Hindlimb muscle (tissue), 1 donor: ENCODE measurements around the gene GLIPR1. TPM values are rescaled to one million over a fixed set of nuclear protein-coding genes. Genes with fewer than 3 reads are reported as not detected.
A peak's percentile ranks its signal among the peaks of the same experiment; 100 is the strongest.
"Not testable (repeated sequence)": the region's sequence is repeated elsewhere in the genome, so short reads cannot be mapped to it uniquely, and the experiment has no call there.

ENCODE experiments used
- DNase-seq: peaks from one replicate; pipeline ENCODE4 v3.0.0-alpha.2; 2013
- polyA plus RNA-seq: library from polyadenylated mRNA; unstranded; fragments of 120-200 nt; gene quantifications from one replicate; pipeline ENCODE4 v1.2.1, GENCODE V29; 2013; ENCODE audit not compliant: insufficient read length

GLIPR1 gene
- 10.1 TPM for polyA plus RNA-seq

GRCh38 chr12:75480469-75480949 is at the start of gene GLIPR1:
Gene GLIPR1 (plus strand): TSS chr12:75480755. CDS start chr12:75480881, 126 bp downstream.
- DNase-seq = peak; percentile 73

- no peak for DNase-seq
Observed at GRCh38 chr12:75432924-75433323, 47.6 kb upstream of the GLIPR1 start.

DNA sequence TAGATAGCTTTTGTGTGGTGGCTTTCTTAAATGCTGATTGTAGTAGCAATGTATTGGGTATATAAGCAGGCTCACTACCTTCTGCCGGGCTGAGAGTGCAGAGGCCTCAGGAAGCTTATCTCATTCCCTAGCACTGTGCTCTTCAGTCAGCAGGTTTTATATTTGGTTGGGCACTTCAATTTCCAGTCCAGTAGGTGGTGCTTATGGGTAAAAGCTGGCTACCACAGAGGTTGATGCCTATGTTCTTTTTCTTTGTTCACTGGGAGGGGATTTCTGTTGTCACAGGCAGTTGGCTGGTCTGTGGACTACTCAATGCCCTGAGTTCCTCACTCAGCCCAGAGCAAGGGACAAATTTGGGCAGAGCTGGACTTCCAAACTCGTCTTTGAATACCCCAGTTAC is 43.0 kb upstream of the GLIPR1 start:
- DNase-seq = no peak

DNA sequence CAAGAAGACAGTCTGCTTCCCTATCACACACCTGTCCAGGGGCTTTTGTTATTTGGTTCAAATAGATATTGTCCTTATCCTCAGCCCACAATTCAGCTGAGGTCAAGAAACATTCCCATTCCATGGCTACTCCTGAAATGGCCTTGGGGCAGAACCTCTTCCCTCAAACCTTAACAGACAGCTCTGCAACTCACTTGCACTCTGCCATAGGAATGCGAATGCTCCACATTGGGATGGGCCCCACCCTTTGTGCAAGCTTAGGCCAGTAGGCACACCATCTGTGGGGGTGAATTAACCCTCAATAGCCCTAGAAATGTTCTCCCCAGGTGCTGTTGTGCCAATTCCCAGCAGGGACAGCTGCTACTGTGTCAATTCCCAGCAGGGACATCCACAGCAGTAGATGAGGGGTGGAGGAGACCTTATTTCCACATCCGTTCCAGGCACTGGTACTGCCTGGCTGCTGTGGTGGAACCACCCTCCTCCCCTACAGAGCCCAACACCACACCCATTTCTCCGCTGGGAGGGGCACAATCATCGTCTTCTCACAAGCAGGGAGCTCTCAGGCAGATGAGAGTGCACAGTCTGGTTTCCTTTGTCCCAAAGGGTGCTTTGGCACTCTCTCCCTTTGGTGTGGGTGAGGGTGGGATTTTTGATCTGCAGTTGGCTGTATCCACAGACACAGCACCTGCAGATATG is 42.3 kb upstream of the GLIPR1 start:
- DNase-seq = no peak

- no peak for DNase-seq
Observed at GRCh38 chr12:75439048-75439447, 41.5 kb upstream of the GLIPR1 start.

GRCh38 chr12:75439930-75440329 is 40.6 kb upstream of the GLIPR1 start:
- DNase-seq = no peak

DNA sequence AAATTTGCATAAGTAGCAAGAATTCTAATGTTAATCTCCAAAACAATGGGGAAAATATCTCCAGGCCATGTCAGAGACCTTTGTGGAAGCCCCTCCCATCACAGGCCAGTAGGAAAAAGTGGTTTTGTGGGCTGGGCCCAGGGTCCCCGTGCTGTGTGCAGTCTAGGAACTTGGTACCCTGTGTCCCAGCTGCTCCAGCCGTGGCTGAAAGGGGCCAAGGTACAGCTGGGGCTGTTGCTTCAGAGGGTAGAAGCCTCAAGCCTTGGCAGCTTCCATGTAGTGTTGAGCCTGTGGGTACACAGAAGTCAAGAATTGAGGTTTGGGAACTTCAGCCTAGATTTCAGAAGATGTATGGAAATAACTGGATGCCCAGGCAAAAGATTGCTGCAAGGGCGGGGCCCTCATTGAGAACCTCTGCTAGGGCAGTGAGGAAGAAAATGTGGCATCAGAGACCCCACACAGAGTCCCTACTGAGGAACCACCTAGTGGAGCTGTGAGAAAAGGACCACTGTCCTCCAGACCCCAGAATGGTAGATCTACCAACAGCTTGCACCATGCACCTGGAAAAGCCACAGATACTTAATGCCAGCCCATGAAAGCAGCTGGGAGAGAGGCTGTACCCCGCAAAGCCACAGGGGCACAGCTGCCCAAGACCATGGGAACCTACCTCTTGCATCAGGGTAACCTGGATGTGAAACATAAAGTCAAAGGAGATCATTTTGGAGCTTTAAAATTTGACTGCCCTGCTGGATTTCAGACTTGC is 38.7 kb upstream of the GLIPR1 start:
- not testable (repeated sequence) for DNase-seq

DNA sequence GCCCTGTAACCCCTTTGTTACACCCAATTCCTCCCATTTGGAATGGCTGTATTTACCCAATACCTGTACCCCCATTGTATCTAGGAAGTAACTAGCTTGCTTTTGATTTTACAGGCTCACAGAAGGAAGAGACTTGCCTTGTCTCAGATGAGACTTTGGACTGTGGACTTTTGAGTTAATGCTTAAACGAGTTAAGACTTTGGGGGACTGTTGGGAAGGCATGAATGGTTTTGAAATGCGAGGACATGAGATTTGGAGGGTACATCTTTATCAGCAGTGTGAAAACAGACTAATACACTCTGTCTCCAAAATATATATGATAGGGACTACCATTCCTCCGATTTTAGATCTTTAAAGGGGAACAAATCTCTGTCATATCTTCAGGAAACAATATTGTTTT is 38.1 kb upstream of the GLIPR1 start:
- not testable (repeated sequence) for DNase-seq

GRCh38 chr12:75443709-75444108 is 36.8 kb upstream of the GLIPR1 start:
- no peak for DNase-seq

- no peak for DNase-seq
Observed at GRCh38 chr12:75444429-75445136, 36.0 kb upstream of the GLIPR1 start.

- DNase-seq = not testable (repeated sequence)
Observed at GRCh38 chr12:75445137-75445507, 35.4 kb upstream of the GLIPR1 start.

DNA sequence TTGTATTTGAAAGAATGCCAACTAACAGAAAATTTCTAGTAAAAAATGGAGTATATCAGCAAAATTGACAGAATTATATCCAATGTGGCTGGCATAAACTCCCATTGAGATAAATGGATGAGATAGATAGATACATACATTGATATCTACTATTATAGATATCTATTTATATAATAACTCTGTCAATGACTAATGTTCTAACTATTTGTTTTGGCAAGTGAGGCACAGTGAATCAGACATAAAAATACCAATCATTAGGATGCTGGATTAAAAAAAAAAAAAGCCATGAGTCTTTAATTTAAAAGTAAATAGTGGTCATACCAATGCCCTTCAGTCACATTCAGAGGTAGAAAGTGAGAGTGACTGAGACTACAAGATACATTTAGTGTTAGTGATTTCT is 33.7 kb upstream of the GLIPR1 start:
- no peak for DNase-seq

GRCh38 chr12:75447691-75448393 is 32.7 kb upstream of the GLIPR1 start:
- DNase-seq = no peak

GRCh38 chr12:75452675-75453330 is 27.8 kb upstream of the GLIPR1 start:
- DNase-seq = no peak

DNA sequence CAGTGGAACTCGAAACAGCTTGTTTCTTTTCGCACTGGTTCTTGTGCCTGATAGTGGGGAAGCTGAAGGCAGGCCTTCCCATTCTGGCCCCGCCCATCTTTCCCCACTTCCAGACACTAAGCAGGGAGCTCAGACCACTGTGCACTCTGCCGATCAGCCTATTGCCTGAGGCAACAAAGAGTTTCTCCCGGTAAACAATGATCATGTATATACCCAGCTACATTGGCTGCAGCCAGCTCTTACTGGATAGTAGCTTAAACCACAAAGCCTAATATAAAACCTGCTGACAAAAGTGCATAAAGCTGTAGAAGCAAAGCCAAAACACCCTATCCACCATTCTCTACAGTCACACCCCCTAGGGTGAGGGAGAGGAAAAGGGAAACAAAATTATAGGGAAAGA is 24.7 kb upstream of the GLIPR1 start:
- no peak for DNase-seq

DNA sequence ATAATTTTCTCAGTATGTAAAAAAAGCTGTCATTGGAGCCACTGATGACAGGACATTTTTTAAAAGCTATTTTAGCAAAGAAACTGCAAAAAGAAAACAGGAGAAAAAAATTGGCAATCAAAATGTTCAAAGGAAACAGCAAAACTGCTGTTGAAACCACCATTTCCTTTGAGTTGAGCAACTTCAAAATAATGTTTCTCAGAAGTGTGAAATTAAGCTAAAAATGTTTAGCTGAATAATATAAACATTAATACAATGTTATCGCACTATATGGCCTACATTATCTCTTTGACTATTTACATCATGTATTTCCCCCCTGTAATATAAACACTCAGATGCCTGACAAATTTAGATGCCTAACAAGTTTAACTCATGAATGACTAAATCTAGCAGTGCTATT is 23.4 kb upstream of the GLIPR1 start:
- DNase-seq = no peak

GRCh38 chr12:75457866-75458265 is 22.7 kb upstream of the GLIPR1 start:
- not testable (repeated sequence) for DNase-seq

DNA sequence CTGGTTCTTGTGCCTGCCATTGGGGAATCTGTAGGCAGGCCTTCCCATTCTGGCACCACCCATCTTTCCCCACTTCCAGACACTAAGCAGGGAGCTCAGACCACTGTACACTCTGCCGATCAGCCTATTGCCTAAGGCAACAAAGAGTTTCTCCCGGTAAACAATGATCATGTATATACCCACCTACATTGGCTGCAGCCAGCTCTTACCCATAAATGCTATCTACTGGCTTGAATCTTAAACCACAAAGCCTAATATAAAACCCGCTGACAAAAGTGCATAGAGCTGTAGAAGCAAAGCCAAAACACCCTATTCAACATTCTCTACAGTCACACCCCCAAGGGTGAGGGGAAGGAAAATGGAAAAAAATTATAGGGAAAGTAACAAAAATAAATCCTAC is 20.8 kb upstream of the GLIPR1 start:
- DNase-seq = no peak

- no peak for DNase-seq
Observed at GRCh38 chr12:75460204-75460603, 20.4 kb upstream of the GLIPR1 start.

DNA sequence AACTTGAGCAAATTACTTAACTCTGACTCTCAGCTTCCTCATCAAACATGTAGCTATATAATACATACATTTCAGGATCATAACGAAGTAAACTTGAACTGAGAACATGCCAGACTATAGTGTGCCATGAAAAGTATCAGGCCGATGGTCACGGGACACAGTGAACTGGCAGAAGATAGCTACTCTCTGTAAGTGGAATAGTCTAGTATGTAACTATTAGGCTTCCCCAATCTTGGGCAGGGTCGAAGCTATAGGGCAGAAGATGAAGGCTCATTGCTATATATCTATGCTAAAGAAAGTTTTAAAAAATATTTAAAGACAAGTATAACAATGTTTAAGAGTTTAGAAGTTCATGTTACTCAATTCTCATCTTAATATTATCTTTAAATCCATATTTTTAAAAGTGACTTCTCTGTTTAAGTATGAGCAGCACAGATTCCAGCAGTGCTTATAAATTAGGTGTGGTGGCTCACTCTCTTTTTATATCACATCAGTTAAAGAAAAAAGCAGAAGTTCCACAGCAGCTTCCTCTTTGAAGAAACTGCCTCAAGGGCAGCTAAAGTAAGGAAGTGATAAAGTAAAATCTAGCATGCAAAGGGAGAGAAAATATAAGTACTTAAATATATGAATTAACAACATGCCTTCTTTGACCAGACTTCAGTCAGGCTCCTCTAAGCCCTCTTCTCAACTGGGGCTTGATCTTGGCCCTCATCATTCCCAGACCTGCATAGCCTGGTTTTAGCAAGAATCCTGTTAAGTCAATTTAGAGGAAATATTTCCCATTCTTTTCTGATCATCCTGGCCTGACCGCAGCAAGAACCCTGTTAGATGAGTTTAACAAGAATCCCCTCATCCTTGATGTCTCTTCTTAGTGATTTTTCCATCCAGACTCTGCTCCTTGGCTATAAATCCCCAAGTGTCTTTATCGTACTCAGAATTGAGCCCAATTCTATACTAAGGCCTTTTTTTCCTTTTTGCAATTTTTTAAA is 8.4 kb upstream of the GLIPR1 start:
- no peak for DNase-seq

- DNase-seq = no peak
Observed at GRCh38 chr12:75474116-75474515, 6.4 kb upstream of the GLIPR1 start.
